Daoy (cell line): ENCODE data around the gene PPFIA2. TPM values are rescaled to one million over a fixed set of nuclear protein-coding genes. Genes with fewer than 3 reads are reported as not detected.
A peak's percentile ranks its signal among the peaks of the same experiment; 100 is the strongest.

Experiments
- DNase-seq: peaks from one replicate; pipeline ENCODE4 v3.0.0-alpha.2; 2015; ENCODE audit warnings: low read depth
- total RNA-seq: library from RNA; depleted of rRNA; stranded (reverse); fragments of >200 nt; shearing (Covaris generic); gene quantifications from 2 replicates; pipeline ENCODE4 v1.2.3, GENCODE V29; 2014

Gene PPFIA2
- total RNA-seq, 1 experiment from 2014 or later = 1.8 TPM

- peak; percentile 14 for DNase-seq
Observed at GRCh38 chr12:81274637-81275529, 484.3 kb downstream of the PPFIA2 start.

GRCh38 chr12:81270385-81270784, 488.8 kb downstream of the PPFIA2 start:
- no peak for DNase-seq

- DNase-seq = no peak
Observed at GRCh38 chr12:81263072-81263471, 496.1 kb downstream of the PPFIA2 start.

- no peak for DNase-seq
Observed at GRCh38 chr12:81261508-81262207, 497.5 kb downstream of the PPFIA2 start.

- DNase-seq = no peak
Observed at GRCh38 chr12:81259360-81259759, 499.8 kb downstream of the PPFIA2 start.

- DNase-seq = peak; percentile 18
Observed at GRCh38 chr12:81257947-81258551, 501.1 kb downstream of the PPFIA2 start.

- DNase-seq = no peak
Observed at GRCh38 chr12:81255947-81256346, 503.2 kb downstream of the PPFIA2 start.

GRCh38 chr12:81255456-81255855, 503.7 kb downstream of the PPFIA2 start:
- no peak for DNase-seq

GRCh38 chr12:81253360-81253759, 505.8 kb downstream of the PPFIA2 start:
- DNase-seq = no peak

- DNase-seq = no peak
Observed at GRCh38 chr12:81252228-81252627, 506.9 kb downstream of the PPFIA2 start.

- DNase-seq = no peak
Observed at GRCh38 chr12:81249976-81250375, 509.2 kb downstream of the PPFIA2 start.

- DNase-seq = no peak
Observed at GRCh38 chr12:81245907-81246570, 513.1 kb downstream of the PPFIA2 start.

- DNase-seq = no peak
Observed at GRCh38 chr12:81245458-81245857, 513.7 kb downstream of the PPFIA2 start.

GRCh38 chr12:81231574-81232368, 527.4 kb downstream of the PPFIA2 start:
- DNase-seq = no peak

GRCh38 chr12:81229759-81230158, 529.4 kb downstream of the PPFIA2 start:
- no peak for DNase-seq

- peak; percentile 5 for DNase-seq
Observed at GRCh38 chr12:81224626-81225025, 534.5 kb downstream of the PPFIA2 start.

GRCh38 chr12:81222846-81223592, 536.1 kb downstream of the PPFIA2 start:
- DNase-seq = peak; percentile 18

GRCh38 chr12:81221681-81222080, 537.5 kb downstream of the PPFIA2 start:
- DNase-seq = no peak

GRCh38 chr12:81216739-81217138, 542.4 kb downstream of the PPFIA2 start:
- DNase-seq = no peak

GRCh38 chr12:81212996-81213696, 546.0 kb downstream of the PPFIA2 start:
- DNase-seq = no peak
